HepG2 (cell line): Measurements from ENCODE around the gene OR1M1. TPM values are rescaled to one million over a fixed set of nuclear protein-coding genes. Genes with fewer than 3 reads are reported as not detected.

Experiments
- ETV6 ChIP-seq: sonication (generic); formaldehyde crosslinking; conservative IDR thresholded peaks from 2 replicates; pipeline ENCODE4 v1.4.0; 2020; ENCODE audit warnings: missing genetic modification reagents
- GATA4 ChIP-seq: sonication (generic); IDR thresholded peaks from 2 replicates; pipeline ENCODE4 v1.6.1; 2016; ENCODE audit warnings: antibody characterized with exemption, low read depth, borderline replicate concordance
- HMGXB4 ChIP-seq, 2 experiments: sonication (generic) in 1 of 2; formaldehyde crosslinking in 1 of 2; IDR thresholded peaks; 2 replicates each; pipeline versions ENCODE4 v1.4.0 to v1.6.1; 2018 to 2020; ENCODE audit warnings: missing genetic modification reagents in 2 of 2, borderline replicate concordance in 1 of 2, low read depth in 1 of 2, mild to moderate bottlenecking in 1 of 2, missing biosample characterization in 1 of 2
- NFIB ChIP-seq: sonication (generic); formaldehyde crosslinking; IDR thresholded peaks from 2 replicates; pipeline ENCODE4 v1.9.0; 2021; ENCODE audit warnings: missing genetic modification reagents, mild to moderate bottlenecking, borderline replicate concordance
- RARG ChIP-seq: sonication (generic); formaldehyde crosslinking; IDR thresholded peaks from 2 replicates; pipeline ENCODE4 v1.4.0; 2020; ENCODE audit warnings: low read depth, mild to moderate bottlenecking, missing genetic modification reagents
- SALL1 ChIP-seq: sonication (generic); formaldehyde crosslinking; IDR thresholded peaks from 2 replicates; pipeline ENCODE4 v1.8.0; 2022; ENCODE audit warnings: mild to moderate bottlenecking, missing genetic modification reagents
- SKI ChIP-seq: fragments of 450-650 bp; IDR thresholded peaks from one replicate; pipeline ENCODE4 v1.6.1; 2018; ENCODE audit warnings: mild to moderate bottlenecking; ENCODE audit not compliant: partially characterized antibody
- SRF ChIP-seq: IDR thresholded peaks from 2 replicates; pipeline ENCODE4 v1.6.1; 2011; ENCODE audit warnings: mild to moderate bottlenecking, low read depth, low read length, moderate library complexity
- TBP ChIP-seq: sonication (generic); formaldehyde crosslinking; IDR thresholded peaks from 2 replicates; pipeline ENCODE4 v1.5.0; 2020; ENCODE audit warnings: missing genetic modification reagents
- TFDP2 ChIP-seq: sonication (generic); formaldehyde crosslinking; IDR thresholded peaks from 2 replicates; pipeline ENCODE4 v1.4.0; 2020; ENCODE audit warnings: missing genetic modification reagents
- ZBTB39 ChIP-seq: sonication (generic); formaldehyde crosslinking; IDR thresholded peaks from 2 replicates; pipeline ENCODE4 v1.5.0; 2020; ENCODE audit warnings: missing genetic modification reagents
- ZNF333 ChIP-seq: sonication (generic); formaldehyde crosslinking; IDR thresholded peaks from 2 replicates; pipeline ENCODE4 v1.4.0; 2020; ENCODE audit warnings: mild to moderate bottlenecking, missing genetic modification reagents, borderline replicate concordance
- ZNF558 ChIP-seq: sonication (generic); formaldehyde crosslinking; IDR thresholded peaks from 2 replicates; pipeline ENCODE4 v1.9.0; 2022; ENCODE audit warnings: mild to moderate bottlenecking, missing genetic modification reagents, borderline replicate concordance
- ZNF747 ChIP-seq: sonication (generic); formaldehyde crosslinking; IDR thresholded peaks from 2 replicates; pipeline ENCODE4 v1.8.1; 2023; ENCODE audit warnings: missing genetic modification reagents, mild to moderate bottlenecking, borderline replicate concordance
- ZNF781 ChIP-seq: sonication (generic); formaldehyde crosslinking; IDR thresholded peaks from 2 replicates; pipeline ENCODE4 v1.5.1; 2020; ENCODE audit warnings: borderline replicate concordance, mild to moderate bottlenecking, missing genetic modification reagents; ENCODE audit errors: not compliant biosample characterization
- ZNF891 ChIP-seq: sonication (generic); formaldehyde crosslinking; IDR thresholded peaks from 2 replicates; pipeline ENCODE4 v1.5.0; 2020; ENCODE audit warnings: mild to moderate bottlenecking, missing genetic modification reagents
- polyA plus RNA-seq, 8 experiments: library from polyadenylated mRNA; depleted of rRNA in 3 of 8; stranded (reverse) in 7 of 8; unstranded in 1 of 8; fragments of >200 nt; fragmentation: Illumina TruSeq in 4 of 8; extraction: Trizol in 4 of 8; gene quantifications; 2 replicates each; pipeline versions ENCODE4 v1.2.1 to v1.2.3, GENCODE V29; 2011 to 2016; ENCODE audit warnings: low read depth in 4 of 8, missing spikeins in 1 of 8, mixed read lengths in 1 of 8; ENCODE audit not compliant: insufficient read depth in 1 of 8
- total RNA-seq, 5 experiments: library from RNA; depleted of rRNA; stranded (reverse); fragments of >200 nt; fragmentation: Illumina TruSeq; extraction: Trizol; gene quantifications; 2 replicates each; pipeline ENCODE4 v1.2.3, GENCODE V29; 2016; ENCODE audit warnings: low read depth in 1 of 5
- TF ChIP-seq, protein P1 (sequence below): sonication (generic); formaldehyde crosslinking; IDR thresholded peaks from 2 replicates; pipeline ENCODE4 v1.9.0; 2021; ENCODE audit warnings: mild to moderate bottlenecking, missing genetic modification reagents

OR1M1 gene
- total and polyA plus RNA-seq, 2 of the 13 experiments (the other 11 are each of a cell fraction or from before 2014, with no cell fraction given): not detected

DNA sequence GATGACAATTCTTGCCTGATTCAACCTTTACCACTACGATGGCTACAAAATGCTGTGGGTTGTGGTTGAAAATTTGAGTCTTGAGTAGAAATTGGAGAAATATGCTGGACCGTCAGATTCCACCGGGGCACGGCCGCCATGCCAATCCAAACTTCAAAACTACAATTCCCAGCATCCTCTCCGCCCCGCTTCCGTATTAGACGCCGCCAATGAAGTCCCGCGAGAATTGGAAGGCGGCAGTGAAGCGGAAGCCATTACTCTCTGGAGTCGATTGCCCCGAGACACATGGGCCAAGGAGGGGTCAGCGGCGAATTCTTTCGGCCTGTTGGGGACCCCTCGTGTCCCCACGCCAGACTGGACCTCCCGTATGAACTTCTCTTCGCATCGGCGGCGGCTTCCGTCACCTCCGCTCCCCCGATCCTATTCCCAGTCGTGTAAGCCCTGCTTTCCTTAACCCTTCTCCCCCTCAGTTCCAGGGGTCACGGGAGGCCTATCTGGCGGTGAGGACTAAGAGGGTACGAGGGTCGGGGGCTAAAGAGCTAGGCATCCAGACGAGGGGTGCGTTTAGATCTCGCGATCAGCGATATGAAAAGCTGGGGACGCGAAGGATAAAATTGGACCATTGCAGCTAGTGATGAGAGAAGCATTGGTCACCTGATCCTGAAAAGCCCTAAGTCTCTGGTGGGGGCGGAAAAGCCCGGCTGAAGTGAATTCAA lies 53.5 kb downstream of the OR1M1 start, which contains the start of gene ZNF317 (continued):
- TF ChIP-seq ZBTB39 (CRISPR knock-in tag) (no peak), RARG (CRISPR knock-in tag) (no peak), ZNF333 (CRISPR knock-in tag) (0 out of 2 replicates have a peak, but pooled peaks have one; percentile 64), ZNF891 (CRISPR knock-in tag) (0 out of 2 replicates have a peak, but pooled peaks have one; percentile 53), ZNF558 (CRISPR knock-in tag) (0 out of 2 replicates have a peak, but pooled peaks have one; percentile 61), SALL1 (CRISPR knock-in tag) (peak; percentile 81), ZNF781 (CRISPR knock-in tag) (no peak), TFDP2 (CRISPR knock-in tag) (peak; percentile 79), NFIB (CRISPR knock-in tag) (no peak), SKI (peak; percentile 9), ETV6 (CRISPR knock-in tag) (0 out of 2 replicates have a peak, but pooled peaks have one; percentile 17), GATA4 (no peak), HMGXB4 (CRISPR knock-in tag; IDR thresholded peaks at IDR 0.05; ENCODE audit: borderline replicate concordance in 1 of 2, low read depth in 1 of 2) (peak; percentile 76; a peak in 3 of 4 replicates), ZNF747 (CRISPR knock-in tag) (no peak), TBP (CRISPR knock-in tag) (no peak), SRF (no peak)
- TF ChIP-seq, protein P1, sequence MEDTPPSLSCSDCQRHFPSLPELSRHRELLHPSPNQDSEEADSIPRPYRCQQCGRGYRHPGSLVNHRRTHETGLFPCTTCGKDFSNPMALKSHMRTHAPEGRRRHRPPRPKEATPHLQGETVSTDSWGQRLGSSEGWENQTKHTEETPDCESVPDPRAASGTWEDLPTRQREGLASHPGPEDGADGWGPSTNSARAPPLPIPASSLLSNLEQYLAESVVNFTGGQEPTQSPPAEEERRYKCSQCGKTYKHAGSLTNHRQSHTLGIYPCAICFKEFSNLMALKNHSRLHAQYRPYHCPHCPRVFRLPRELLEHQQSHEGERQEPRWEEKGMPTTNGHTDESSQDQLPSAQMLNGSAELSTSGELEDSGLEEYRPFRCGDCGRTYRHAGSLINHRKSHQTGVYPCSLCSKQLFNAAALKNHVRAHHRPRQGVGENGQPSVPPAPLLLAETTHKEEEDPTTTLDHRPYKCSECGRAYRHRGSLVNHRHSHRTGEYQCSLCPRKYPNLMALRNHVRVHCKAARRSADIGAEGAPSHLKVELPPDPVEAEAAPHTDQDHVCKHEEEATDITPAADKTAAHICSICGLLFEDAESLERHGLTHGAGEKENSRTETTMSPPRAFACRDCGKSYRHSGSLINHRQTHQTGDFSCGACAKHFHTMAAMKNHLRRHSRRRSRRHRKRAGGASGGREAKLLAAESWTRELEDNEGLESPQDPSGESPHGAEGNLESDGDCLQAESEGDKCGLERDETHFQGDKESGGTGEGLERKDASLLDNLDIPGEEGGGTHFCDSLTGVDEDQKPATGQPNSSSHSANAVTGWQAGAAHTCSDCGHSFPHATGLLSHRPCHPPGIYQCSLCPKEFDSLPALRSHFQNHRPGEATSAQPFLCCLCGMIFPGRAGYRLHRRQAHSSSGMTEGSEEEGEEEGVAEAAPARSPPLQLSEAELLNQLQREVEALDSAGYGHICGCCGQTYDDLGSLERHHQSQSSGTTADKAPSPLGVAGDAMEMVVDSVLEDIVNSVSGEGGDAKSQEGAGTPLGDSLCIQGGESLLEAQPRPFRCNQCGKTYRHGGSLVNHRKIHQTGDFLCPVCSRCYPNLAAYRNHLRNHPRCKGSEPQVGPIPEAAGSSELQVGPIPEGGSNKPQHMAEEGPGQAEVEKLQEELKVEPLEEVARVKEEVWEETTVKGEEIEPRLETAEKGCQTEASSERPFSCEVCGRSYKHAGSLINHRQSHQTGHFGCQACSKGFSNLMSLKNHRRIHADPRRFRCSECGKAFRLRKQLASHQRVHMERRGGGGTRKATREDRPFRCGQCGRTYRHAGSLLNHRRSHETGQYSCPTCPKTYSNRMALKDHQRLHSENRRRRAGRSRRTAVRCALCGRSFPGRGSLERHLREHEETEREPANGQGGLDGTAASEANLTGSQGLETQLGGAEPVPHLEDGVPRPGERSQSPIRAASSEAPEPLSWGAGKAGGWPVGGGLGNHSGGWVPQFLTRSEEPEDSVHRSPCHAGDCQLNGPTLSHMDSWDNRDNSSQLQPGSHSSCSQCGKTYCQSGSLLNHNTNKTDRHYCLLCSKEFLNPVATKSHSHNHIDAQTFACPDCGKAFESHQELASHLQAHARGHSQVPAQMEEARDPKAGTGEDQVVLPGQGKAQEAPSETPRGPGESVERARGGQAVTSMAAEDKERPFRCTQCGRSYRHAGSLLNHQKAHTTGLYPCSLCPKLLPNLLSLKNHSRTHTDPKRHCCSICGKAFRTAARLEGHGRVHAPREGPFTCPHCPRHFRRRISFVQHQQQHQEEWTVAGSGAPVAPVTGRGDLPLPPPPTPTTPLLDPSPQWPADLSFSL (CRISPR knock-in tag): no peak; the same call in 1 of the 2 replicates
